ENCODE data around the gene DPPA2.

The DPPA2 gene

GRCh38 chr3:109338322-109338721, 22.0 kb upstream of the DPPA2 start:
- no peaks in the 10 kb centered on the region for H3K9me3 Mint-ChIP-seq
- peaks cover 21 to 33% of the 10 kb centered on the region in 2 donors for H3K27me3 Mint-ChIP-seq
- DNase-seq (no peak), ATAC-seq (replicated peaks) (no peak)
- H3K4me1 Mint-ChIP-seq: peaks cover 4 to 20% of the 10 kb centered on the region in 2 donors
- peaks cover 4 to 7% of the 10 kb centered on the region in 2 donors for H3K36me3 Mint-ChIP-seq
- no peak overlapping the region for H3K4me3 Mint-ChIP-seq
- no peak overlapping the region for H3K27ac Mint-ChIP-seq

DNA sequence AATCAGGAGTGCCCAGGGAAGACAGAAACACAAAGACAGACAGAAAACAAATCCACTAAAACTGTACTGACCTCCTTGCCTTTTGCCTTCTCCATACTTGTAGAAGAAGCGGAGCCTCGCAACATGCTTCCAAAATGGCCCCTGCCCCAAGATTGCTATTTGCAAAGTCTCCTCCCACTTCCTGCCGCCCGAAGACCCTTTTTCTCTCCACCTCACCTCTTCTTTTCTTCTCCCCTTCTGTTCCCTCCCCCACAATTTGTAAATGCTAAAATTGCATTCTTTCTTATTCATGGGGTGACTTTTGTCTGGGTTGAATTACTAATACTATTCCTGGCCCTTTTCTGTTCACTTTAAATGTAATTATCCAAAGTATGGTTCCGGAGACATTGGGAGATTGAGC, 21.1 kb upstream of the DPPA2 start, which contains the start of gene DPPA4:
TSS of gene DPPA4 (minus strand) at position 154 of the 400 bp plus-strand sequence. CDS start at position 125, 29 bp downstream.
- peak within 1 kb of the TSS; percentile 84 for H3K27ac Mint-ChIP-seq
- no peaks in the 10 kb centered on the region for H3K9me3 Mint-ChIP-seq
- H3K36me3 Mint-ChIP-seq: peaks cover 4 to 7% of the 10 kb centered on the region in 2 donors
- peaks cover 4 to 20% of the 10 kb centered on the region in 2 donors for H3K4me1 Mint-ChIP-seq
- ATAC-seq (replicated peaks): no peak
- peak within 1 kb of the TSS; percentile 86 to 87 for H3K4me3 Mint-ChIP-seq
- no peak for DNase-seq
- H3K27me3 Mint-ChIP-seq: peaks cover 21 to 33% of the 10 kb centered on the region in 2 donors

DNA sequence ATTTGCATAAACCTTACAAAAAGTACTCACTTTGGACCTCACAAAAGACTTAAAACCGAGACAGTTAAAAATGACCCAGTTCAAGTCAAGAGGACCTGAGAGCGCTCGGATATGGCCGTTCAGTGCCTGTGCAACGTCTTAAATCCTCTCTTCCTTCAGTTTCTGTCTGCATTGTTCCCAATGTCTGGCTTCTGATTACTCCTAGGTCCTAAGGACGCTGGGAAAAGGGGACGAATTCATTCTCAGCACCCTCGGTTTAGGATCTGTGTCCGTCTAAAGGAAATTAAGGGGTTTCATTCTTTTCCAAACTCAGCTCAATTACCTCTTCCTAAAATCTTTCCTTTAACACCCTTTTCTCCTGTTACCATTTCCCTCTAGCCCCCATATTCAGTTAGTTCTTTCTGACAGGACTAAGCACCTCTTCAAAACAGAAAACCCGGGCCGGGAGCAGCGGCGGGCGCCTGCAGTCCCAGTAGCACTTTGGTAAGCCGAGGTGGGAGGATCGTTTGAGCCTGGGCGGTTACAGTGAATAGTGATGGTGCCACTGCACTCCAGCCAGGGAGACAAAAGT, 20.1 kb upstream of the DPPA2 start:
- peaks cover 4 to 20% of the 10 kb centered on the region in 2 donors for H3K4me1 Mint-ChIP-seq
- H3K36me3 Mint-ChIP-seq: peaks cover 4 to 7% of the 10 kb centered on the region in 2 donors
- DNase-seq (peak; percentile 3), ATAC-seq (replicated peaks) (peak; percentile 80 to 82)
- no peaks in the 10 kb centered on the region for H3K9me3 Mint-ChIP-seq
- peak overlapping the region; percentile 84 for H3K27ac Mint-ChIP-seq
- H3K4me3 Mint-ChIP-seq: peak overlapping the region; percentile 86 to 87
- H3K27me3 Mint-ChIP-seq: peaks cover 21 to 33% of the 10 kb centered on the region in 2 donors

DNA sequence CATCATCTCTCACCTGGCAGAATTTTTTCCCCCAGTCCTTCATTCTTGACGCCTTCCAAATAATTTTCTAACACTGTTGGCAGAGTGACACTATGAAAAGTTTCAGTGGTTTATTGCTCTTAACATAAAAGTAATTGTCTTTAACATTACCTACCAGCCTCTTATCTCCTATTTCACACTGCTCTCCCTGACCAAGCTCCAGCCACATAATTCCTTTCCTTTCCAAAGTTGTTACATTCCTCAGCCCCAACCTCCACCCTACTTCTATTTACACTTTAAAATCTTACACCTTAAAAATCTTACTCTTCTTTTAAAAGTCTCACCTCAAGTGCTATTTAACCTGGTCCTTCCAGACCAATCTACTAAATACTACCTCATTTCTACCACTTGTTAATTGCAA, 18.3 kb upstream of the DPPA2 start:
- no peak for DNase-seq
- peaks cover 21 to 33% of the 10 kb centered on the region in 2 donors for H3K27me3 Mint-ChIP-seq
- peaks cover 4 to 20% of the 10 kb centered on the region in 2 donors for H3K4me1 Mint-ChIP-seq
- no peak overlapping the region for H3K27ac Mint-ChIP-seq
- H3K9me3 Mint-ChIP-seq: no peaks in the 10 kb centered on the region
- peaks cover 4 to 7% of the 10 kb centered on the region in 2 donors for H3K36me3 Mint-ChIP-seq
- ATAC-seq (replicated peaks): no peak
- H3K4me3 Mint-ChIP-seq: no peak overlapping the region

GRCh38 chr3:109331692-109332091, 15.4 kb upstream of the DPPA2 start:
- Mint-ChIP-seq H3K27me3 (peaks cover 5 to 15% of the 10 kb centered on the region in 2 donors), H3K27ac (no peak overlapping the region), H3K4me1 (peaks cover 0 to 9% of the 10 kb centered on the region in 2 donors), H3K36me3 (no peaks in the 10 kb centered on the region), H3K4me3 (no peak overlapping the region), H3K9me3 (no peaks in the 10 kb centered on the region)
- DNase-seq (no peak), ATAC-seq (replicated peaks) (no peak)

DNA sequence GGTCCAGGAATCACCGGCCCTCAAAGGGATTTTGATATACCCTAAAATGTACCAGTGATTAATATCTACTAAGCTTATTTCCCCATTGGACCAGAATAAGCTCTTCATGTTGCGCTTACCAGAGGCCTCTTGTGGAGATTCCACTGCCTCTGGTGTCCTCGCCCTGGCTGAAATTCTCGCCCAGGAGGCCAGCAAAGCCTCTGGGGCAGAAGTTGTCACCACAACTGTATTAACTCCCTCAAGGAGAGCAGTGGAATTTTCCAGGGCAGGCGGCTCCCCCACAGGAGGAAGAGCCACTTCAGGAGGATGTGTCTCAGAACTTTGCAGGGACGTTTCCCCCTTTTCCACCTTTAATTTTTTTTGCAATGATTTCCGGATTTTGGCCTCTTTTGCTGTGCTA, 14.1 kb upstream of the DPPA2 start:
- Mint-ChIP-seq H3K4me1 (no peaks in the 10 kb centered on the region), H3K27me3 (peaks cover 0 to 3% of the 10 kb centered on the region in 2 donors), H3K36me3 (no peaks in the 10 kb centered on the region), H3K9me3 (no peaks in the 10 kb centered on the region), H3K27ac (no peak overlapping the region), H3K4me3 (no peak overlapping the region)
- no peak for ATAC-seq (replicated peaks)
- no peak for DNase-seq

DNA sequence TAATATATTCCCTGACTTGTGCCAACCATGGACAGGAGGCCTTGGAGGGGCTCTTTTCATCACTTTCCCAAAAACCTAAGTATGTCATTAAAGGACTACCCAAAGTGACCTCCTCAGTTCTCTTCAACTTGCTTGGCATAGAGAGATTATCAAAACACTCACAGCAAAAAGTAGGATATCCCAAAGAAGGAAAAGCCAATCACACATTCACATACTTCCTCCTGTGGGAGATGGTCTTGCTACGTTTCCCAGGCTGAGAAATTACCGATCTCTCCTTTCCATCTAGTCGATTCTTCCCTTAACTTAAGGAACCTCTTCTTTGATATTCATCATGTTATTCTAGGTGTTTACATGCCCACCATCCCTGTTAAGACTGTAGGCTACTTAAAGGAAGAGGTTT, 11.9 kb upstream of the DPPA2 start:
- DNase-seq (no peak), ATAC-seq (replicated peaks) (no peak)
- peaks cover 0 to 1% of the 10 kb centered on the region in 2 donors for H3K9me3 Mint-ChIP-seq
- H3K27ac Mint-ChIP-seq: no peak overlapping the region
- H3K4me3 Mint-ChIP-seq: no peak overlapping the region
- no peaks in the 10 kb centered on the region for H3K27me3 Mint-ChIP-seq
- H3K36me3 Mint-ChIP-seq: no peaks in the 10 kb centered on the region
- H3K4me1 Mint-ChIP-seq: no peaks in the 10 kb centered on the region

DNA sequence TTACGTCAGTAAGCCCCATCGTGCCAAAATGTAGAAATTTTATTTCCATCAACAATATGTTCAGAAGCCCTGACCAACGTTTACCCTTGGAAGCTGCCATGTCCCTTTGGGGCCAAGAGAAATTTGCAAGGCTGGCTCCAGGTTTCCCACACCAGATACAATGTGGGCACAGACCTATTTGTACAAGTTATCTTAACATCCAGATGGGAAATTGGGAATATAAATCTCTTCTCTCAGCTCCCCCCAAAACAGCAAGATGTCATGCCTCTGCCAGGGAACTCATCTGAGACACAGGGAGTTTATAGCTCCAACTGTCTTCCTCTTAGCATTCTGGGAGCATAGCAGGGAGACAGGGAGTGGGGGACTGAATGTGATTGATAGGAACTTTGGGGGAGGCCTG, 9.3 kb upstream of the DPPA2 start:
- Mint-ChIP-seq H3K27me3 (no peaks in the 10 kb centered on the region), H3K4me1 (no peaks in the 10 kb centered on the region), H3K4me3 (no peak overlapping the region), H3K27ac (no peak overlapping the region), H3K36me3 (no peaks in the 10 kb centered on the region), H3K9me3 (peaks cover 0 to 1% of the 10 kb centered on the region in 2 donors)
- DNase-seq: no peak
- no peak for ATAC-seq (replicated peaks)

GRCh38 chr3:109325109-109325508, 8.8 kb upstream of the DPPA2 start:
- H3K4me3 Mint-ChIP-seq: no peak overlapping the region
- H3K4me1 Mint-ChIP-seq: no peaks in the 10 kb centered on the region
- DNase-seq (no peak), ATAC-seq (replicated peaks) (no peak)
- H3K27ac Mint-ChIP-seq: no peak overlapping the region
- no peaks in the 10 kb centered on the region for H3K27me3 Mint-ChIP-seq
- H3K9me3 Mint-ChIP-seq: peaks cover 0 to 1% of the 10 kb centered on the region in 2 donors
- no peaks in the 10 kb centered on the region for H3K36me3 Mint-ChIP-seq

DNA sequence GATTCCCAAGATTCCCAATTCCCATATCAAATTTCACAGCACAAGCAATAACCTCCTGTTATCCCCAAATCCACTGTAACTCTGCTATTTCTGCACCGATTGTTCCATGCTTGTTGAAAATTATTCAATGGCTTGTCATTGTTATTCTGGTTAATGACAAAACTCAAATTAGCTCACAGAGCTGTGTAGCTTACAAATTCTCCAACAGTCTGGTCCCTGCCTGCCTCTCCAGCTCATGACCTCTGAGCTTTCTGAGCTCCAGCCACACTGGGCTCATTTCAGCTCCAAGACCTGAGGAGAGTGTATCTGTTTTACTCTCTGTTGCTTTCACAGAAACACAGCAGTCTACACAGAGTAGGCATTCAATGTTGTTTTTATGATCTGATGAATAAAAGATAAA, 3.3 kb downstream of the DPPA2 start:
- Mint-ChIP-seq H3K4me1 (no peaks in the 10 kb centered on the region), H3K4me3 (no peak overlapping the region), H3K9me3 (peaks cover 3 to 4% of the 10 kb centered on the region in 2 donors), H3K36me3 (no peaks in the 10 kb centered on the region), H3K27ac (no peak overlapping the region), H3K27me3 (no peaks in the 10 kb centered on the region)
- DNase-seq: no peak
- ATAC-seq (replicated peaks): no peak

- Mint-ChIP-seq H3K4me1 (no peaks in the 10 kb centered on the region), H3K27ac (no peak overlapping the region), H3K36me3 (no peaks in the 10 kb centered on the region), H3K27me3 (peaks cover 0 to 4% of the 10 kb centered on the region in 2 donors), H3K4me3 (no peak overlapping the region), H3K9me3 (no peaks in the 10 kb centered on the region)
- no peak for DNase-seq
- ATAC-seq (replicated peaks): no peak
These were observed 18.8 kb downstream of the DPPA2 start for GRCh38 chr3:109297496-109297895.

DNA sequence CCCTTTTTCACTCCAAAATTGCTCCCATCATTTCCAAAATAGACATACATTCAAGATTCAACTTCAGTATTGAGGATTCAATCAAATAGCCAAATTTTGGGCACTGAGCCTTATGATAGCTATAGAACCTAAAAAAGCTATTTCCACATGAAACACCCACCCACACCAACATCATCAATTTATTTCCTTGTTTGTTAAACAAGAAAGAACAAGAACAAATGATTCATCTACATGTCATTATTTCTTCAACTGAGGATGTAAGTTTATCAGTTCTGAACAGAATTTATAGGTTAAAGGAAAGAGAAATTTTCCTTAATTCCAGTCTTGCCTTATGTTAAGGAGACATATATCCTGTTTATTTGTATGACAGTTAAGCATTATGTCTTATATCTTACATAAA, 32.2 kb downstream of the DPPA2 start:
- ATAC-seq (replicated peaks): no peak
- no peaks in the 10 kb centered on the region for H3K27me3 Mint-ChIP-seq
- H3K4me3 Mint-ChIP-seq: no peak overlapping the region
- DNase-seq: no peak
- H3K9me3 Mint-ChIP-seq: no peaks in the 10 kb centered on the region
- no peak overlapping the region for H3K27ac Mint-ChIP-seq
- no peaks in the 10 kb centered on the region for H3K36me3 Mint-ChIP-seq
- H3K4me1 Mint-ChIP-seq: no peaks in the 10 kb centered on the region

GRCh38 chr3:109278546-109278945, 37.8 kb downstream of the DPPA2 start:
- DNase-seq: no peak
- no peaks in the 10 kb centered on the region for H3K4me1 Mint-ChIP-seq
- H3K27ac Mint-ChIP-seq: no peak overlapping the region
- no peak for ATAC-seq (replicated peaks)
- H3K9me3 Mint-ChIP-seq: no peaks in the 10 kb centered on the region
- H3K27me3 Mint-ChIP-seq: peaks cover 0 to 4% of the 10 kb centered on the region in 2 donors
- H3K4me3 Mint-ChIP-seq: no peak overlapping the region
- H3K36me3 Mint-ChIP-seq: no peaks in the 10 kb centered on the region

- ATAC-seq (replicated peaks): no peak
- H3K36me3 Mint-ChIP-seq: no peaks in the 10 kb centered on the region
- no peak overlapping the region for H3K27ac Mint-ChIP-seq
- H3K4me1 Mint-ChIP-seq: no peaks in the 10 kb centered on the region
- H3K27me3 Mint-ChIP-seq: peaks cover 0 to 6% of the 10 kb centered on the region in 2 donors
- DNase-seq: no peak
- no peaks in the 10 kb centered on the region for H3K9me3 Mint-ChIP-seq
- H3K4me3 Mint-ChIP-seq: no peak overlapping the region
These were observed 38.2 kb downstream of the DPPA2 start for GRCh38 chr3:109278141-109278540.

DNA sequence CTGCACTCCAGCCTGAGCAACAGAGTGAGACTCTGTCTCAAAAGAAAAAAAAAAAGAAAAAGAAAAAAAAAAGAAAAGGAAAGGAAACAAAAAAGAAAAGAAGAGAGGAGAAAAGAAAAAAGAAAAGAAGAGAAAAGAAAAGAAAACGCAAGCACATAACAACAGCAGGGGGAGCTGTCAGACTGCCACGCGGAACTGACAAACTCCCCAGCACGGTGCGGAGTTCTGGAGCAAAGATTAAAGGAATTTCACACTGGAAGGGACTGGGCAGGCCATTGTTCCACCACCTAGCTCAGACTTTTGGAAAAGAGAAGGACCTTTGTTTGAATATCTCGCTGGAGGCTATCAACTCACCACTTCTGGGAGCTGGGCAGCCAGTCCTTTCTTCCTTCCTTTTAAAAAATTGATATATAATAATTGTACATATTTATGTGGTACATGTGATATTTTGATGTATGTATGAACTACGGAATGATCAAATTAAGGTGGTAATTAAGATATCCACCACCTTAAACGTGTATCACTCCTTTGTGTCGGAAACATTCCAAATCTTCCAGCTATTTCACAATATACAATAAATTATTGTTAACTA, 40.5 kb downstream of the DPPA2 start:
- no peak overlapping the region for H3K27ac Mint-ChIP-seq
- H3K27me3 Mint-ChIP-seq: peaks cover 0 to 6% of the 10 kb centered on the region in 2 donors
- H3K4me1 Mint-ChIP-seq: no peaks in the 10 kb centered on the region
- no peaks in the 10 kb centered on the region for H3K36me3 Mint-ChIP-seq
- ATAC-seq (replicated peaks) (no peak), DNase-seq (no peak)
- H3K9me3 Mint-ChIP-seq: no peaks in the 10 kb centered on the region
- H3K4me3 Mint-ChIP-seq: no peak overlapping the region

Data from stimulated activated naive B cell treated with anti-CD40 and anti-IgM and Interleukin-4, amounts not matched to agents 10 μg/mL and 1 μg/mL and 100 μg/mL, for 72 hours (primary cell).